ENCODE measurements around the gene HSPB8.
A peak's percentile ranks its signal among the peaks of the same experiment; 100 is the strongest.

The HSPB8 gene

GRCh38 chr12:119204131-119204530, 25.4 kb downstream of the HSPB8 start:
- DNase-seq (ENCODE audit: low read depth), result no peak
- no peak overlapping the region for H3K4me3 ChIP-seq (ENCODE audit: low read length)
- TF ChIP-seq CTCF (IDR thresholded peaks at IDR 0.05; ENCODE audit: insufficient read depth, low read depth, low read length, missing control alignments), result no peak

DNA sequence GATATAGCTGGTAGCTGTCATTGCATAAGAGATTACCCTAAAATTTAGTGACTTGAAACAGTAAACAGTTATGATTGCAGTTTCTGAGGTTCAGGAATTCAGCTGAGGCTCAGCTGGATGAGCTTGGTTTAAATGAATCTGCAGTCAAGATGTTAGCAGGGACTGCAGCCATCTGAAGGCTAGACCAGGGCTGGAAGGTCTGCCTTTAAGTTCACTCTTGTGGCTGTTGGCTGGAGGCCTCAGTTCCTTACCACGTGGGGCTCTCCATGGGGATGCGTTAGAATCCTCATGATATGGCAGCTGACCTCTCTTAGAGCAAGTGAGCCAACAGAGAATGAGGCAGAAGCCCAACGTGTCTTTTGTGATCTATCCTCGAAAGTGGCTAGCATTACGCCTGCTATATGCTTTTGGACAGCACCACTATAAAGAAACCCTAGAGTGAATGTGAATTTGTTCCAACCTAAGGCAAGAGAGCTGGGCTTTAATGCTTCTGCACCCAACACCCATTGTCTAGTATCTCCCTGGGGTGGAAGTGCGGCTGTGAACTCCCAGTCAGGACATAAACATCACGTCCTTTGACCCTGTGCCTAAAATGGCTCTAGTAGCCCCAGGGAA, 26.0 kb downstream of the HSPB8 start:
- no peak for TF ChIP-seq CTCF (IDR thresholded peaks at IDR 0.05; ENCODE audit: insufficient read depth, low read depth, low read length, missing control alignments)
- no peak overlapping the region for H3K4me3 ChIP-seq (ENCODE audit: low read length)
- no peak for DNase-seq (ENCODE audit: low read depth)

DNA sequence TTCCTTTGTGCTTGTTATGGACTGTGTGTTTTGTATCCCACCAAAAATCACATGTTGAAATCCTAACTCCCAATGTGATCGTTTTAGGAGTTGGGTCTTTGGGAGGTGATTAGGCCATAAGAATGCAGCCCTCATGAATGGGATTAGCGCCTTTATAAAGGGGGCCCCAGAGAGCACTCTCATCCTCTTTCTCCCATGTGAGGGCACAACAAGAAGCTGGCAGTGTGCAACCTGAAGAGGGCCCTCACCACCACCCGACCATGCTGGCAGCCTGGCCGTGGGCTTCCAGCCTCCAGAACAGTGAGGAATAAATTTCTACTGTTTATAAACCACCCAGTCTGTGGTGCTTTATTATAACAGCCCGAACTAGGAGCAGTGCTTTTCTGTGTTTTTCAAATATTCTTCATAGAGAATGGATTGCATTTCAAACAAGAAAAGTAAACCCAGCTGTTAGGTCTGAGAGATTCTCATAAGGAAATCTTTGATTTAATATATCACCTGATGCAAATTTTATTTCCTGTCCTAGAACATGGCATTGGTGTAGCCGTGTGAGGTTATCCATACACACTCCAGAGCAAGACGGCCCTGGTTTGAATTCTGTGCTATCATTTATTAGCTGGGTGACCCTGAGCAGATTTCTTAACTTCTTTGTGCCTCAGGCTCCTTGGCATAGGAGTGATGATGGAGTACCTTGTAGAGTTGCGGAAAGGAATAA, 27.8 kb downstream of the HSPB8 start:
- no peak for TF ChIP-seq CTCF (IDR thresholded peaks at IDR 0.05; ENCODE audit: insufficient read depth, low read depth, low read length, missing control alignments)
- no peak for DNase-seq (ENCODE audit: low read depth)
- no peak overlapping the region for H3K4me3 ChIP-seq (ENCODE audit: low read length)

- no peak for TF ChIP-seq CTCF (IDR thresholded peaks at IDR 0.05; ENCODE audit: insufficient read depth, low read depth, low read length, missing control alignments)
- no peak for DNase-seq (ENCODE audit: low read depth)
These were observed 28.4 kb downstream of the HSPB8 start for GRCh38 chr12:119207063-119207560.

DNA sequence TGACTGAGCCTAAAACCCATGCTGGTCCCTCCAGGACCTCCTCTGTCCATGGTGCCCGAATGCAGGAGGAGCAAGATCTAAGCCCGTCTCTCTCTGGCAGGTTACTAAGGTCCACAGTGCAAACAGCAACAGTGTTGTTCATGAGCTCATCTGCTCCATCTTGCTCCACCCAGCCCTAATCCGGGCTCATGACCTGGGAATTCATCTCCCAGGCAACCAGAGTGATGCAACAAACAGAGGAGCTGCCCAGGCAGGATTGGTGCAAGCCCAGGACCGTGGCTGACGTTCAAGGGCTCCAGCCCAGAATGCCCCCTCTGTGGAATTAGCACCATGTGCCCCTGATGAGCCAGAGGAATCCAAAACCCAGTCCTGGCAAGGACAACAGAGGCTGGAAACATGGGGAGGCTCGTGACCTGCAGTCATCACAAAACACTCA, 29.9 kb downstream of the HSPB8 start:
- no peak for TF ChIP-seq CTCF (IDR thresholded peaks at IDR 0.05; ENCODE audit: insufficient read depth, low read depth, low read length, missing control alignments)
- H3K4me3 ChIP-seq (ENCODE audit: low read length), result no peak overlapping the region
- peak; percentile 66 for DNase-seq (ENCODE audit: low read depth)

More at GRCh38 chr12:119207063-119207560, 28.4 kb downstream of the HSPB8 start:
- H3K4me3 ChIP-seq (ENCODE audit: low read length), result no peak overlapping the region

DNA sequence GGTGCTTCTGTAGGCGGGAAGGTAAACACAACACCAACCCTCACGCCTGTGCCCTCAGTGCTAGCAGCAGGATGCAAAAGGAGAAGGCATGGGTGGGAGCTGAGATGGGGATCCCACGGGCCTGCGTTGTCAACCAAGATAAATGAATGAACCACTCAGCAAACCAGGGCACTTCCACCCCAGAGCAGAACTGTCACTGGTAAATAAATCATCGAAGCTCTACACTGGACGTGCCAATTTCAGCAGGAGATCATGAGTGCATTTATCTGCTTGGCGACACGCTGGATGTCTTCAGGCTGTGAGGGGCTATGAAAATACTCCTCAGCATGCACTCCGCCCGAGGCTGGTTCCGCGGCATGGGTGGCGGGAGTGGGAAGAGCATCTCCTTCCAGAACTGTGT, 33.2 kb downstream of the HSPB8 start:
- TF ChIP-seq CTCF (IDR thresholded peaks at IDR 0.05; ENCODE audit: insufficient read depth, low read depth, low read length, missing control alignments), result no peak
- no peak overlapping the region for H3K4me3 ChIP-seq (ENCODE audit: low read length)
- DNase-seq (ENCODE audit: low read depth), result no peak

Measured in epithelial cell of esophagus (primary cell).